ENCODE results near the gene CACNA1D.

DNA sequence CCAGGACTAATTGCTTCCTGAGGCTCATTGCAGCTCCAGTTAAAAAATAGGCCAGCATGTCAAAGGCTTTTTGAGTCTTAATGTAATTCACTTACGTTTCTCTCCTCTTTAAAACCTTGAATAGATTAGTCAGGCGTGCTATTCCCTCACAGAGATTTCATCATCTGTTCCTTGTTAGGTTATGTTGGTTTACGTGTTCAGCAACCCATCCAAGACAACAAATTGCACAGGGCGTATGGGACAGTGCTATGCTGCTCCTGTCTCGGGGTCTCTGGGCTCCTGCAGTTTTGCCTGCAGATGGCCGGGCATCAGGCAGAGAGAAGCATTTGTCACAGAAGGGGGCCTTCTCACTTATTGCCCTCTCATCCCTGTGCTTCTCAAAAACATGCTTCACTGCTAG is 234.7 kb downstream of the CACNA1D start:
- TF ChIP-seq POLR2A (IDR thresholded peaks at IDR 0.05; ENCODE audit: low read depth) (no peak), POLR2AphosphoS5 (IDR thresholded peaks at IDR 0.05) (no peak), EP300 (IDR thresholded peaks at IDR 0.05) (no peak)
- TF ChIP-seq, protein P1, sequence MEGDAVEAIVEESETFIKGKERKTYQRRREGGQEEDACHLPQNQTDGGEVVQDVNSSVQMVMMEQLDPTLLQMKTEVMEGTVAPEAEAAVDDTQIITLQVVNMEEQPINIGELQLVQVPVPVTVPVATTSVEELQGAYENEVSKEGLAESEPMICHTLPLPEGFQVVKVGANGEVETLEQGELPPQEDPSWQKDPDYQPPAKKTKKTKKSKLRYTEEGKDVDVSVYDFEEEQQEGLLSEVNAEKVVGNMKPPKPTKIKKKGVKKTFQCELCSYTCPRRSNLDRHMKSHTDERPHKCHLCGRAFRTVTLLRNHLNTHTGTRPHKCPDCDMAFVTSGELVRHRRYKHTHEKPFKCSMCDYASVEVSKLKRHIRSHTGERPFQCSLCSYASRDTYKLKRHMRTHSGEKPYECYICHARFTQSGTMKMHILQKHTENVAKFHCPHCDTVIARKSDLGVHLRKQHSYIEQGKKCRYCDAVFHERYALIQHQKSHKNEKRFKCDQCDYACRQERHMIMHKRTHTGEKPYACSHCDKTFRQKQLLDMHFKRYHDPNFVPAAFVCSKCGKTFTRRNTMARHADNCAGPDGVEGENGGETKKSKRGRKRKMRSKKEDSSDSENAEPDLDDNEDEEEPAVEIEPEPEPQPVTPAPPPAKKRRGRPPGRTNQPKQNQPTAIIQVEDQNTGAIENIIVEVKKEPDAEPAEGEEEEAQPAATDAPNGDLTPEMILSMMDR (IDR thresholded peaks at IDR 0.05) = no peak

All from esophagus muscularis mucosa (tissue), 4 donors.